NCI-H2107 treated with DMSO at 0.1 percent for 48 hours (cell line): ENCODE results near the gene FRMD4A.
"Not testable (repeated sequence)": the region's sequence is repeated elsewhere in the genome, so short reads cannot be mapped to it uniquely, and the experiment has no call there.

Source experiments
- DNase-seq: peaks from one replicate; lab custom pipeline; 2025; ENCODE audit not compliant: unreplicated experiment; lab: John Stamatoyannopoulos, UW

FRMD4A gene

DNA sequence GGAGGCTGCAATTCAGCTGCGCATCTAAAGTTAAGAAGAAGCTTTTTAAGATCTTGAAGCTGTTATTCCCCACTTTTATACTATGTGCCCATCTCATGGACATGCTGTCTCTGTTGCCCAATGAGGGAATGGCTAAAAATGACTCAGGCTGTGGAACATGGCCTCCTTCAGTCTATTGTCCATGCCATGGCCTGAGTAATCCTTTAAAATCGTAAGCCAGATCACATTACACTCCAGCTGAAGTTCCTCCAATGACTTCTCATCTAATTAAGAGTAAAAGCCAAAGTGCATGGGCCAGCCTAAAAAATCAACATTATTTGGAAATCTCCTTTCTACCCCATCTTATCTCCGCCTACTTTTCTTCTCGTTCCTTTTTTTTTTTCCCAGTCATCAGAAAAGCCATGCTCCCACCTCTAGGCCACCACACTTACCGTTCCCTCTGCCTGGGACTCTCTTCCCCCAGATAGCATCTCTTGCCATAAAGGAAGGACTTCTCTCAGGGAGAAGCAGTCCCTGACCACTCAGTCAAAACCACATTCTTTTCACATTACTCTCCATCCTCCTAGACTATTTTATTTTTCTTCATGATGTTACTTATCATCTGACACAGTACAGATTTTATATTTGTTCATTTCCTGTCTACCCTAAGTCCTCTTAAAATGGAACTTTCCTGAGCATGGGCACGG lies 406.5 kb downstream of the FRMD4A start:
- DNase-seq: no peak

DNA sequence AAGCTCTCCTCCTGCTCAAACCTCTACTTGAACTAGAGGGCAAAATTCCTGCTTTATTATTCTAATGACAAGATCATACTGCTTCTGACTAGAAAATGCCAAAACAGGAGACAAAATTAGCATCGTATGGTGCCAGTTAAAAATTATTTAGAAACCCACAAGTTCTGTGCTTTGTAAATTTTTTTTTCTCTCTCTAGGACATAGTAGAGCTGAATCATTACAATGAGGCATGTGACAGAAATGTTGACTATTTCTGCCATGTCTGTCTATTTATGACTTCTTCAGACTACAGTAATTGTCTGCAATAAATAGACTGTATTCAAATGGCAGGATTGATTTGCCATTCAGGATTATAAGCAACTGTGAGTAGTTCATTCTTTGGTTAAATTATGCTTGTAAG lies 408.1 kb downstream of the FRMD4A start:
- DNase-seq: no peak

DNA sequence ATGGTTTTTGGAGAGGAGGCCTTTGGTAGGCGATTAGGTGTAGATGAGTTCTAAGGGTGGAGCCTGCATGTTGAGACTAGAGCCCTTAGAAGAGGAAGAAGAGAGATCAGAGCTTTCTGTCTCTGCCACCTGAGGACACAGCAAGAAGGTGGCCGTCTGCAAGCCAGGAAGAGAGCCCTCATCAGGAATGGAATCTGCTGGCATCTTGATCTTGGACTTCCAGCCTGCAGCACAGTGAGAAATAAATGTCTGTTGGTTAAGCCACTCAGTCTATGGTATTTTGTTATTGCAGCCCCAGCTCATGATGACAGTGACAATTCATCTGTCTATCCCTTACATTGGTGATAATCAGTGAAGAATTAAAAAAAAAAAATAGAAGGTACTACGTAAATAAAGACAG lies 408.8 kb downstream of the FRMD4A start:
- DNase-seq: no peak

DNA sequence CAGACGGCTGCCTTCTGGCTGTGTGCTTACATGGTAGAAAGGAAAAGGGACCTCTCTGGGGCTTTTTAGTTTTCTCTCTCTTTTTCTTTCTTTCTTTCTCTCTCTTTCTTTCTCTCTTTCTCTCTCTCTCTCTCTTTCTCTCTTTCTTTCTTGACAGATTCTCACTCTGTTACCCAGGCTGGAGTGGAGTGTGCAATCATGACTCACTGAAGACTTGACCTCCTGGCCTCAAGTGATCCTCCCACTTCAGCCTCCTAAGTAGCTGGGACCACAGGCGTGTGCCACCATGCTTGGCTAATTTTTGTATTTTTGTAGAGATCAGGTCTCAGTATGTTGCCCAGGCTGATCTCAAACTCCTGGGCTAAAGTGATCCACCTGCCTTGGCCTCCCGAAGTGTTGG lies 409.6 kb downstream of the FRMD4A start:
- DNase-seq: not testable (repeated sequence)

DNA sequence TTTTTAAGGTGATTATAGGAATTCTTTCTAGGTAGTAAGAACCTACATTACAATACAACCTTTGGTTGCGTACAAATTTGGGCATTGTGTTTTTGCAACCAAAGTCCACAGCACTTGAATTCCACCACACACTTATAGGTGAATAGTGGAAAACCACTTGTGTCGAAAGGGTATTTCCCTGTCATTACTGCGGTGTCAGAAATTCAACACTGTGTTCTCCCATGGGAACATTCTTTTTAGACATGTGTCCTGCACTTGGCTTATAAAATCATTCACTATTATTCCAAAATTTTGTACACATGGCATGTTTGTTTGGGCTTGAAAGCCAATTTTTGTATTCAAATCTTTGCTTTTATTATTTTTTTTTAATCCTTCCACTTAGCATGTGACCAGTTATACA lies 410.3 kb downstream of the FRMD4A start:
- DNase-seq: no peak

DNA sequence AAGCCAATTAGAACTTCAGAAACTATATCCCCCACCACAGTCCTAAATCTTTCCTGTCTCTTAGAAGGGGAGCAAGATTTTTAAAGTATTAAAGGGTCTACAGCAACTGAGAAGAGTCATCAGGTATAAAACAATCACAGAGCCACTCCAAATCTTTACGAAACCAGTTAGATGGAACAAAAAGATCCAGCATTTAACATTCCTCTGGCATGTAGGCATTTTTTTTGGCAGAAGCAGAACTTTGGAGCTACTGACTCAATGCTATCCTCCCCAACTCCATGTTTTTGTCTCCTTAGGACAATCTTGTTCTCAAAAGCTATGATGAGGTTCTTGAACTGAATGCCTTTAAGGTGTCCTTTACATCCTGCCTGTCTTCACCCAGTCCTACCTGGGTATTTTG lies 410.7 kb downstream of the FRMD4A start:
- DNase-seq: no peak

DNA sequence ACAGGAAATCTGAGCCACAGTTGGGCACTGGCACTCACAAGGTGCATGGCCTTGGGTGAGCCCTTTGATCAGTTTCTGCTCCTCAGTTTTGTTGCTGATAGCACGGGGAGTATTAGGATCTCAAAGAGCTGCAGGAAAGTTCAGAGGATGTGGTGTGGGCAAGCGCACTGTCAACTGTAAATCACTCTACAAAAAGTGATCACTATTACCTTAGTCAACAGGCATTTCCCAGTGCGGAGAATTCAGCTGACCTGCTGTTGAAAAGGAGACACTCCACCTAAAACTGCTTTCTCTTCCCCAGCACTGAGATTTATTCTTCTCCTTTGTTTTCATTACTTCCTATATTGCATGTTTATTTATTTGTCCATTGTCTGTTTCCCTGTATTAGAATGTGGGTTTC lies 412.9 kb downstream of the FRMD4A start:
- no peak for DNase-seq

DNA sequence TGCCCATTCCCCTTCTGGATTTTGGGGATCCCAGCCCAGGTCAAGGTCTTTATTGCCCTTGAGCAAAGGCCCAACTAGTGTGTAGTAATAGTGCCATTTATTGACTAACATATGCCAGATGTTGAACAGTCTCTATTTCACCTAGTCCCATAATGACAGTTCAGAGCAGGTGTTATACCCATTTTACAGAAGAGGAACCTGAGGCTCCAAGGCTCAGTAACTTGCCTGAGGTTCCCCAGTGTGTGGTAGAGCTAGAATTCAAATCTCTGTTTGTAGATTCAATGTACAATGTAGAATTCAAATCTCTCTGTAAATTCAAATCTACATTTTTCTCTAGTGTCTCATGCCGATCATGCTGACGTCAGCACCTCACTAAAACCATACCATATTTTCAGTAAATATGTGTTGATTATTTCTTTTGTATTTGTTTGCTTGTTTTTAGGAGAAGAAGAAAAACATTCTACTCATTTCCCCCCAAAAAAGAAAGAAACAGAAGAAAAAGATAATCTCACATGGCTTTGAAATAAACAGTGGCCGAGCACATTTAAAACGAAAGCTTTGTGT lies 414.3 kb downstream of the FRMD4A start:
- DNase-seq: no peak

DNA sequence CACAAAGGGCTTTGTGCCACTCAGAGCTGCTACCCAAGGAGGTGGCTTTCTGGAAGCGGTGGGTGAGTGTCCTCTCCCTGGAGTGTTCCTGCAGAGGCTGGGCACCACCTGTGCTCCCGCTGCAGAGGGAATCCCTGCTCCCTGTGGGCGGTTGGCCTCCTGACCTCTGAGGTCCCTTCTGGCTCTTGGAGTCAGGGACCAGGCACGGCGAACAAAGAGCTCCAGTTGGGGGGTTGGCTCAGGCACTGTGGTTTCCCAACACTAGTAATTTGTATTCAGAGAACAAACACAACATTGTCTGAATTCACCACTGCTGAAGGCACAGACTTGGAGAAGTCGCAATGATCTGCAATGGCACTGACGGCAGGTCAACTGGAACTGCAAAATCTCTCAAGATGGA lies 415.0 kb downstream of the FRMD4A start:
- DNase-seq: no peak

DNA sequence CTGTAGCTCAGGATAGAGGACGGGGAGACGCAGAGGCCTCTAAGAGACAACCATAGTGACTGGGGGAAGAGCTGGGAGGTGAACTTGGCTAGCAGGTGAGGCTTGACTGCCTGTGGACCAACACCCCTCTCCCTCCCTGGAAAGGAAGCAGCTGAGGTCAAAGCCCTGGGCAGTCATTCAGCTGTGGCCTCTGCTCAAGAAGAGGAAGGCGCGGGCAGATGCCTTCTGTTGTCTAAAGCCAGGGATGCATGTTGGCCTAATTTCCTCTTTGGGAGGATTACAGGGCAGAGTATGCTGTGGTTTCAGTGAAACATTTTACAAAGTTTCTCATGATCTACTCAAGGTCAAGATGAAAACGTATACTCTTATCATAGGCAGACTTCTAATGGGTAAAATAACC lies 416.8 kb downstream of the FRMD4A start:
- DNase-seq: no peak

DNA sequence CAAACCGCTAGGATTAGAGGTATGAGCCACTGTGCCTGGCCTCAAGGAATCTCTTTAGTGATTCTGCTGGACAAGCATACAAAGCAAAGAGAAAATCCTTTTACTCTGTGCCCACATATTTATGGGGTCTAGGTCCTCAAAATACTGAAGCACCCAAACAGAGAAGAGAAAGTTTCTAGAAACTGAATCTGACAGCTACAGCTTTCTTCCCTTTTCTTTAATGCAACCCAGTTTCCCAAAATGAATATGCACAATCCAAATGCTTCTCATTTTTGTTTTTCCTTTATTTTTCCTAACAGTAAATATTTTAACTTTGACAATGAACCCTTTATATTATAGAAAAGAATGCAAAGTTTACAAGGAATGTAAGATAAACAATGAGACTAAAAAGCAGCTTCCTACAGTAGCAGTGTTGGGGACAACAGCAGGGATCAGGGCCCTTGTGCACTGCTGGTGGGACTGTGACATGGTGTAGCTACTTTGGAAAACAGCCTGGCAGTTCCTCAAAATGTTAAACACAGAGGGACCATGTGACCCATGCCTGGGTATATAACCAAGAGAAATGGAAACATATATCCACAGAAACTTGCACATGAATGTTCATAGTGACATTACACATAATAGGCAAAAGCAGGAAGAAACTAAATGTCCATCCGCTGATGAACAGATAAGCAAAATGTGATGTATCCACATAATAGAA lies 418.8 kb downstream of the FRMD4A start:
- DNase-seq: no peak

DNA sequence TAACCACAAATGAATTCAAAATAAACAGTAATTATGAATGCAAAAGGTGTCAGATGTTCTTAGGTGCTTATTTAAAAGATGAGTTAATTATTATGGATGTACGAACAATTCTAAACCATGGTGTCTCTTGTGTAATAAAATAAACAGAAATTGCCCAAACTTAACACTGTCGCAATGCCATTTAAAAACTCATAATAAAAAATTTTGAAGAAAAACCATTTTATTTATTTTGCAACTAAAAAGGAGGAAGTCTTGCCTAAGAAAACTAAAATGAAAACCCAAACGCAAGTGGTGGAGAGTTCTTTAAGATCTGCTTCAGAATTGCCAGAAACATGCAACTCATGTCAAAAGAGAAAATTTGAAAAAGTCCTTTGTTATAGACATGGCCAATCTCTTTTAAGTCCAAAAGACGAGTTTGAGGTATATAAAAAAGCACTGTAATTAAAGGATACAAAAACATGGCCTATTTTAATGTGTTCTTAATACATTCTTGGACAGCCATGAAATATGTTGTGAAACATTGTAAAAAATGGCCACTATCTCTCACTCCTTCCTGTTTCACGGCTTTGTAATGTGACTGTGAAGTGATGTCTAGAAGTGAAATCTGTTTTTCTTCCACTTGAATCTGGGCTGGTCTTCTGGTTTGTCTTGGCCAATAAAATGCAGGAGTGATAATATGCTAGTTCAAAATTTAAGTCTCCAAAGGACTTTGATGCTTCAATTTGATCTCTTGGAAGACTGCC lies 421.0 kb downstream of the FRMD4A start:
- DNase-seq: no peak

DNA sequence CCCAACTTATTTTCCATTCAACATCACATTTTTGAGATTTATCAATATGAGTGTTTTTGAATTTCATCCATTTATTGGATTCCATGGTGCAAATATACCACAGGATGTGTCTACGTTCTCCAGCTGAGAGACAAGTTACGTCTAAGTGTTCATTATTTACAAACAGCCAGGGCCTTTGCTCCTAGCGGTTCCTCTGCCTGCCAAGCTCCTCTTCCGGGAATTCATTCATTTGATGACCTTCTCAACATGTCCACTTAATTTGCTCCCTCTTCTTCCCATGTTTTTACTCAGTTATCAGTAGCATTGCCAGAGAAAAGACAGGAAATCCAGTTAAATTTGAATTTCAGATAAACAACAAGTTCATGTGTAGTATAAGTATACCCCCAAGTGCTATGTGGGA lies 422.2 kb downstream of the FRMD4A start:
- no peak for DNase-seq

DNA sequence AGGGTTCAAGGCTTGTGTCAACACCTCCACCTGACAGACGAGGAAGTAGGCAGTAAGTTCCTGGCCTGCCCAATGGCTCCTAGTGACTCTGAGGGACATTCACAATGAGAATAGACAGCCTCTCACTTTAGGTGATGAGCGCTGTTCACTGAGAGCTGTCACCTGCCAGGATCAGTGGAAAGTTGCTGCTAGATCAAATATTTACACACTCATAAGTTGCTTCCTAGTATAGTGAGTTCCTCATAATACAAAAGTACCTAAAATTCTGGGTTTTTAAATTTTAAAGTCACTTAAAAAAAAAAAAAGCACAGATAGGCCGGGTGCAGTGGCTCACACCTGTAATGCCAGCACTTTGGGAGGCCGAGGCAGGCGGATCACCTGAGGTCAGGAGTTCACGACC lies 423.2 kb downstream of the FRMD4A start:
- DNase-seq: no peak

DNA sequence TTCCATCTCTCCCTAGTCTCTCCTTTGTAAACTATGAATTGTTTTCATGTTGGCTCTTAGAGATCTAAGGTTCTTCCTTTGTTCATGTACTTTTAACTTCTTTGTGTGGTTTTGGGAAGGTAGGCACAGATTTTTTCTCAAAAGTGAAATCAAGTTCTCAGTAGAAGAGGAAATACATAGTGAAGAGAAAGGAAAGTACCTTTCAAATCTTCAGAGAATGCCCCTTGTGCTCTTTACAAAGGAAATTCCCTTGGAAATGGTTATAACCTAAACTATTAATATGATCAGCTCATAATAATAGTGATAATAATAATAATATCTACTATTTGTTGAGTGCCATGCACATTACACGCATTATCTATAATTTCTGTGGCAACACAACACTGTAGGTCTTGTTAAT lies 425.4 kb downstream of the FRMD4A start:
- DNase-seq: no peak

DNA sequence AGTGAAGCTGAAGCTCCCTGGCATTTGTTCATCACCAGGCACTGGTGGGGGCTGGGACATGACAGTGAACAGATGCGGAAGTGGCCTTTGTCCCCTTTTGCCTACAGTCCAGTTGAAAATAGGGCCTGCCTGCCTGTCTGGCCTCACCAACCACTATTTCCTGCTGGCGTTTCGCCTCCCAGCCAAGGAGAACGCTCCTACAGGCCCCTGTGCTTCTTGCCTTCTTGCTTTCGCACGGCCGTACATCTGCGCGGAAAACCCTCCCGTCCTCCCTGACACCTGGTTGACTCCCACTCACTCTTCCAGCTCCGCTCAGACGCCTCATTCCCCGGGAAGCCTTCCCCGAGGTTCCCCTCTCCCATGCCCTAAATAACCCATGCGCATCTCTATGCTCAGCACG lies 426.7 kb downstream of the FRMD4A start:
- DNase-seq: no peak

DNA sequence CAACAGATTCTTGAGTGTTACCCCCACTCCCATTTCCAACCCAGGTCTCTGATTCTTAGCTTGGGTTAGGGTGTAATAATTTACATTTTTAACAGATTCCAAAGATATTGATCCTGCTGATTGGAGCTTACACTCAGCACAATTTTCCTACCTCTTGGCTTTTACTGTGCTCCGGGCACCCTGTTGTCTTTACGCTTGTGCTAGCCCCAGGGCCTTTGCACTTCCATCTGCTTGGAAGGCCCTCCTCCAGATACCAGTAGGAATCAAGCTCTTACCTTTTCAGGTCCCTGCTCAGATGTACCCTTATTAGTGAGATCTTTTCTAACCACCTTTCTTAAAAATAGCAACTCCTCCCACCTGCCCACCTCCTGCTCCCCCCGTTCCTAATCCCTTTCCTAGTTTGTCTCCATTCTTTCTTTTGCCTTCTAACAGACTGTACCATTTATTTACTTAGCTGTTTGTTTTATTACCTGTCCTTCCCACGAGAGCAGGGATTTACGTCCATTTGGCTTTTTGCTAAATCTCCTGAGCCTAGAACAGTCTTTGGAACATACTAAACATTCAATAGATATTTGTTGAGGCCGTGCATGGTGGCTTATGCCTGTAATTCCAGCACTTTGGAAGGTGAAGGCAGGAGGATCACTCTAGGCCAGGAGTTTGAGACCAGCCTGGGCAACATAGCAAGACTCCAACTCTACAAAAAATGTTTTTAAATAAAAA lies 427.7 kb downstream of the FRMD4A start:
- DNase-seq: no peak

DNA sequence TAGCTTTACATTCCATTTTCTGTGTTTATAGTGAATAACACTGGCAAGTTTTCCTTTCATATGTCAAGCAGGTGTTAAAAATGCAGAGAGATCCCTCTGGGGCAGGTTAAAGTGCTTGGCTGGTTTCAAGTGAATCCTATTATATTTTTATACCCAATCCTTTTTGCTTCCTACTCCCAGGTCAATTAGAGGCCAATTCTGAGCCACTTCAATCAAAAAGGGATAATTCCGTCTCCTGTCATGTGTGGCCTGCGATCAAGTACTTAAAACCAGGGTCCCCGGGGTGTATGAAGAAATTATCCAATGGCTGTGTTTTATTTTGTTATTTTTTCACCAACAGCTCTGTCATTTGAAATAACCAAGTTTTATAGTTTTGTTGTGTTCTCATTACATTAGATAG lies 430.8 kb downstream of the FRMD4A start:
- no peak for DNase-seq

DNA sequence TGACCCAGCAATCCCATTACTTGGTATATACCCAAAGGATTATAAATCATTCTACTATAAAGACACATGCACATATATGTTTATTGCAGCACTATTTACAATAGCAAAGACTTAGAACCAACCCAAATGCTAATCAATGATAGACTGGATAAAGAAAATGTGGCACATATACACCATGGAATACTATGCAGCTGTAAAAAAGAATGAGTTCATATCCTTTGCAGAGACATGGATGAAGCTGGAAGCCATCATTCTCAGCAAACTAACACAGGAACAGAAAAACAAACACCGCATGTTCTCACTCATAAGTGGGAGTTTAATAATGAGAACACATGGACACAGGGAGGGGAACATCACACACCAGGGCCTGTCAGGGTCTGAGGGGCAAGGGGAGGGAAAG lies 434.6 kb downstream of the FRMD4A start:
- DNase-seq: not testable (repeated sequence)

DNA sequence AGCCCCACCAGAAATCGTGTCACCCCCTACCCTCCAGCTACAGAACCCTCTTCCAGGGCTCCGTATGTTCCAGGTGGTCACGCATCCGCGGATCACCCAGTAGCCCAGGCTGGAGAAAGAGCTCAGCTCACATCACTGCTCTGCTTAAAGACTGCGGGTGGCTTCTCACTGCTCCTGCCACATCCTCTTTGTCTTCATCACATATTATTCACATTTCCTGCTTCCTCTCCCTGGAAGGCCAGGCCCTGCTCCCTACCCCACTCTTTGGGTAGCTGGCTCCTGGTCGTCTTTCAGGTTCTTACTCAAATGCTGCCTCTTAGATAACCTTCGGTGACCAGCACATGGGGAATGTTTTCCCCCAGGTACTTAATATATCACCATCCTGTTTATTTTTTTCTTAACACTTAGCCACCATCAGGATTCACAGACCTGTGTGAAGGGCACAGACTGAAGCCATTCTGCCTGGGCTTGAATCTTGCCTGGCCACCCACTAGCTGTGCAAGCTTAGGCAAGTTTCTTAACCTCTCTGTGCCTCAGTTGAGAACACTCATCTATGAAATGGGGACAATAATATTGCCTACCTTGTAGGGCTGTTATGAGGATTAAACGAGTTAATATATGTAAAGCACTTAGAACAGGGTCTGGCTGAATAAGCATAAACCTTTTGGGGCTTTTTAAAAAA lies 436.2 kb downstream of the FRMD4A start:
- DNase-seq: no peak

DNA sequence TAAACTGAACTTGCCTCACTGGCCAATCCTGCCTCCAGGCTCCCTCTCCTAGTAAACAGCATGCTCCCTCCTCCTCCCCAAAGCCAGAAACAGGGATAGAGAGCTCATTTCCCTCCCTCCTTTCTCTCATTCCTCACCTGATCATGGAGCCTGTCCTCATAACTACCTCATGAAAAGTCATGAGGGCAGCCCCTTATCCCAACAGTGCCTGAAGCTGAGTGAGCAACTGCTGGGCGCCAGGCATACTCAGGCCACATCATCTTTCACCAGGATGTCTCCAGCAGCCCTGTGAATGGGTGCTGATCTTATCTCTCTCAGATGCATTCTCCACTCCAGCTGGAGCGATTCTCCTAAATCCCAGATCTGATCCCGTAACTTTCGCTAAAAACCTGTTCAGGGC lies 436.8 kb downstream of the FRMD4A start:
- DNase-seq: no peak
